ENCODE results near the gene FBXO2.
A peak's percentile ranks its signal among the peaks of the same experiment; 100 is the strongest.

FBXO2 gene

GRCh38 chr1:11653101-11653860, 948 bp downstream of the FBXO2 start:
- DNase-seq (ENCODE audit: low spot score): no peak

GRCh38 chr1:11652203-11652780, 1.9 kb downstream of the FBXO2 start:
- no peak for DNase-seq (ENCODE audit: low spot score)

- DNase-seq (ENCODE audit: low spot score): no peak
Observed at GRCh38 chr1:11651017-11651416, 3.2 kb downstream of the FBXO2 start.

GRCh38 chr1:11650331-11650991, 3.8 kb downstream of the FBXO2 start:
- DNase-seq (ENCODE audit: low spot score): peak; percentile 78

- no peak for DNase-seq (ENCODE audit: low spot score)
Observed at GRCh38 chr1:11649624-11650330, 4.5 kb downstream of the FBXO2 start.

- DNase-seq (ENCODE audit: low spot score): no peak
Observed at GRCh38 chr1:11649237-11649623, 5.0 kb downstream of the FBXO2 start.

- peak; percentile 33 for DNase-seq (ENCODE audit: low spot score)
Observed at GRCh38 chr1:11648732-11649158, 5.5 kb downstream of the FBXO2 start.

GRCh38 chr1:11648039-11648438, 6.2 kb downstream of the FBXO2 start:
- no peak for DNase-seq (ENCODE audit: low spot score)

GRCh38 chr1:11647333-11647732, 6.9 kb downstream of the FBXO2 start:
- no peak for DNase-seq (ENCODE audit: low spot score)

GRCh38 chr1:11646317-11646716, 7.9 kb downstream of the FBXO2 start:
- DNase-seq (ENCODE audit: low spot score): no peak

- DNase-seq (ENCODE audit: low spot score): peak; percentile 79
Observed at GRCh38 chr1:11645670-11646265, 8.5 kb downstream of the FBXO2 start.

GRCh38 chr1:11645270-11645669, 9.0 kb downstream of the FBXO2 start:
- no peak for DNase-seq (ENCODE audit: low spot score)

GRCh38 chr1:11643782-11644181, 10.4 kb downstream of the FBXO2 start:
- no peak for DNase-seq (ENCODE audit: low spot score)

GRCh38 chr1:11642418-11643017, 11.7 kb downstream of the FBXO2 start:
- peak; percentile 61 for DNase-seq (ENCODE audit: low spot score)

GRCh38 chr1:11641776-11642305, 12.4 kb downstream of the FBXO2 start:
- no peak for DNase-seq (ENCODE audit: low spot score)

- DNase-seq (ENCODE audit: low spot score): no peak
Observed at GRCh38 chr1:11640944-11641343, 13.3 kb downstream of the FBXO2 start.

- no peak for DNase-seq (ENCODE audit: low spot score)
Observed at GRCh38 chr1:11640101-11640500, 14.1 kb downstream of the FBXO2 start.

GRCh38 chr1:11639372-11639771, 14.9 kb downstream of the FBXO2 start:
- DNase-seq (ENCODE audit: low spot score): no peak

- no peak for DNase-seq (ENCODE audit: low spot score)
Observed at GRCh38 chr1:11638121-11638520, 16.1 kb downstream of the FBXO2 start.

- no peak for DNase-seq (ENCODE audit: low spot score)
Observed at GRCh38 chr1:11634365-11635192, 19.6 kb downstream of the FBXO2 start.

Data from CD4-positive, alpha-beta T cell treated with Interleukin-6 at 100 ng/mL for 8 hours (primary cell).